HG02852 (cell line): ENCODE data around the gene BSCL2.
"Not testable (repeated sequence)": the region's sequence is repeated elsewhere in the genome, so short reads cannot be mapped to it uniquely, and the experiment has no call there.

Experiments
- ATAC-seq: cut with Tn5 transposase; IDR thresholded peaks from one replicate; pipeline ENCODE4 v1.9.1; 2021; ENCODE audit warnings: mild to moderate bottlenecking, moderate library complexity; ENCODE audit not compliant: unreplicated experiment

The BSCL2 gene

DNA sequence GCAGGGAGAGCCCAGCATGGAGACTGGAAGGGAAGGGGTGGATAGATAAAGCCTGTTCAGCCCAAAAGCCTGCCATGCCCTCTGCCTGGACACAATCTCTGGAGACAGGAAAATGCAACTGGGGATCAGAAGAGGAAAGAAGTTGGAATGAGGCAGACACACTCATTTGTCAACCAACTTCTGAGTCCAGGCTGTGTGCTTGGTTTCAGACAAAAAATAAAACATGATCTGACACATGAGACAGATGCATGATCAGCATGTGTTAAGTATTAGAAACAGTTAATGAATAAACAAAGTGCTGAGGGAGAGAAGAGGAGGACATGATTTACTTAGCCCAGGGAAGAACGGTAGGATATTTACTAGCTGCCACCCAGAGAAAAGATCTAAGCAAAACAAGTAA, 18.7 kb downstream of the BSCL2 start:
- ATAC-seq: no peak

DNA sequence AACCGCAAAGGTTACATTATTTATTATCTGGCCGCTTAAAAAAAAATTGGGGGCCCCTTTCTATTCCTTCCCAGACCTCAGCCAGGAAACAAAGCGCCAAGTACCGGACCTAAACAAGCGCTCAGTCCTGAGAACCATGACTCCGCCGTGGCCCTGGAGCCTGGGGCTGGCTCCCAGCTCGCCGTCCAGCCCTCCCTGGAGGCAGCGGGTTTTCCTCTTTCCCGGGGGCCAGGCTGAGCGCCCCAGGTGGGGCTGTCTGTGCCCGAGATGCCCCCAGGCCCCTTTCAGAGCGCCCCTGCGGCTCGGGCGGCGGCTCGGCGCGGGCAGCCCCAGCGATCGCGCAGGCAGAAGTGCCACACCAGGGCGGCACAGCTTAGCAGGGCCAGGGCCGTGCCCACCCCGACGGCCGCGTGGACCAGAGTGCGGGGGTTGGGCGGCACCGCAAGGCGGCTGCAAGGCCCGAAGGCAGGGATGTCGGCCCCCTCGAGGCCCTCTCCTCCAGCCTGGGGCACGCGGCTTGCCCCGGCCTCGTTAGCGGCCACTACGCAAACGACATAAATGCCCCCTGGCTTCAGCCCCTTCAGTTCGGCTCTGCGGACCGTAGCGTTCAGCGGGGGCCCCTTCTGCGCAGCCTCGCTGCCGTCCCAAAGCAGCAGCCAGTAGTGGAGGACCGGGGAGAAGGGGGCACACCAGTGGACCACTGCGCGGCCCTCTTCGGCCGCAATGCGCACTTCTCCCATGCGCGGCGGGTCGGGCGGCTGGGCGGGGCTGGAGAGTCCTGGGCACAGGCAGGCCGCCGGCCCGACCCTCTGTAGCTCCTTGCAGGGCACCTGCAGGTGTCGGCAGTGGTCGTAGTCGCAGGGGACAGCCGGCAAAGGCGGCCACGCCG, 19.5 kb downstream of the BSCL2 start:
- no peak for ATAC-seq

DNA sequence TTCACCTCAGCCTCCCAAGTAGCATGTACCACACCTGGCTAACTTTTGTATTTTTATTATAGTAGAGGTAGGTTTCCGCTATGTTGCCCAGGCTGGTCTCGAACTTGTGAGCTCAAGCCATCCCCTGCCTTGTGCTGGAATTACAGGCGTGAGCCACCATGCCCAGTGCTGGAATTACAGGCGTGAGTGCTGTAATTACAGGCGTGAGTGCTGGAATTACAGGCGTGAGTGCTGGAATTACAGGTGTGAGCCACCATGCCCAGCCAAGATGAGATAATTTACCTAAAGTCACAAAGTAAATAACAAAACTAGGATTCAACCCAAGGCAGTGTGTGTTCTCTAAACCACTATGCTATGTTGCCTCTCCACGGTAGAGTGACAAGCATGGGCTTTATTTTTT, 24.7 kb downstream of the BSCL2 start:
- no peak for ATAC-seq

DNA sequence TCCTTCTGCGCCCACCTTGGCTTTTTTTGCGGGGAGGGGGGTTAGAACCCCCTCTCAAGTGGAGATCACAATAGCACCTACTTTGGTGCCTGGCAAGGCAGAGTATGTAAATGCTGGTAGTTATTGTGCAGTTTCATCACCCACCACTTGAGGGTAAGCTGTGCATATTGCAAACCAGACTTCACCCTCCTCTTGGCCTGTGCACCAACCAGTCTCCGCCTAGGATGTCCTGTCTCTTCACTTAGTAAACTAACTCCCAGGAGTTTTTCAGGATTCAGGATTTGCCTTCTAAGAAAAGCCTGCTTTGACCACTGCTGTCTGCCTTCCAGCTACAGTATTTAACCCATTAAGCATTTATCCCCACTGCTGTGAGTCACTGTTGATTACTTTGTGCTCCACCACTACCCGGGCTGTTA, 26.4 kb downstream of the BSCL2 start:
- ATAC-seq: no peak

DNA sequence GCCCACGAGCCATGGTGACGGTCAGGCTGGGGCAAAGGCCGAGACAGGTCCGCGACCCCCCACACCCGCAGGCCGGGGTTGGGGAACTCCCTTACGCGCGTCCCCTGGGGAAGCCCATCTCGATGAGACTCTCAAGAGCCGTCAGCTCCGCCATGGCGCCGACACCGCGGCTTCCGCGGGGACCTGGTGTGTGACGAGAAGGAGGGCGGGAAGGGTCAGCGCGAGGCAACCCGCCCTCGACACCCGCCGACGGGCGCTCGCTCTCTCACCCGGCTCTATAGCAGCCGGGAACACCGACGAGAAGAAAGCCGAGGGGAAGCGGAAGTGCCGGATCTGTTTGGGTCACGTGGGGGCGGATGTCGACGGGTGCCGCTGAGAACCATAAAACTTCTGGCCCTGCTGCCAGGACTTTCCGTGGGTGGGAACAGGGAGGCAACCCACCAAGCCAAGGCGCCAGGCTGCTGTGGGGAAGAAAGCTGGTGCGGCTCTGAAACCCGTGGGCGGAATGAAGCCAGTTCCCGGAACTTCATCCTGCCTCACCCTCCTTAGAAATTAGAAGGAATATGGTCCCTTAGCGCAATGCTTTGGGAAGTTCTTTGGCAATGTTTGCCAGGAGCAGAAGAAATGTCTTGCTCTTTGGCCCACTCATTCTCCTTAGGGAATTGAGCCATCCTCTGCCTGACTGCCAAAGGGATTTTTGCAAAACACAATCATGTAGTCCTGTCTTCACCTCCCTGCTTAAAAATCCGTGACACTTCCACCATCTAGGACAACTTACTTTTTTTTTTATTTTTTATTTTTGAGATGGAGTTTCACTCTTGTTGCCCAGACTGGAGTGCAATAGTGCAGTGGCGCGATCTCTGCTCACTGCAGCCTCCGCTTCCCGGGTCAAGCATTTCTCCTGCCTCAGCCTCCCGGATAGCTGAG, 28.2 kb downstream of the BSCL2 start, which contains the start of gene UBXN1:
Gene UBXN1 (minus strand): TSS at position 304 of the 927 bp plus-strand sequence. CDS start 150 bp downstream, at position 154.
- ATAC-seq: peak; percentile 72

DNA sequence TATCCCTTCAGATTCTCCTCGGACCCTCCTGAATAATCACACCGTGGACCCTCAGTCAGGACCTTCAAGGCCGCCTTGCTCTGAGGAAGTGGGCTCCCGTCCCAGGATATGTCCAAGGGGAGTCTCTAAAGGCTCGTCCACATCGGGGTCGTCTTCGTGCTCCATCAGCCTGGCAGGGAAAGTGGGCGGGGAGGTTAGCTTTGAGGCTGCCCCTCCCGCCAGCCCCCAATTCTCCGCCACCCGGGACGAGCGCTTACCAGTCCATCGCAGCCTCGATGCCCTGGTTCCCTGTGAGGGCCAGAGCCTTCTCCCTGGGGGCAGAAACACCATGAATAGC, 28.8 kb downstream of the BSCL2 start:
- ATAC-seq: no peak

DNA sequence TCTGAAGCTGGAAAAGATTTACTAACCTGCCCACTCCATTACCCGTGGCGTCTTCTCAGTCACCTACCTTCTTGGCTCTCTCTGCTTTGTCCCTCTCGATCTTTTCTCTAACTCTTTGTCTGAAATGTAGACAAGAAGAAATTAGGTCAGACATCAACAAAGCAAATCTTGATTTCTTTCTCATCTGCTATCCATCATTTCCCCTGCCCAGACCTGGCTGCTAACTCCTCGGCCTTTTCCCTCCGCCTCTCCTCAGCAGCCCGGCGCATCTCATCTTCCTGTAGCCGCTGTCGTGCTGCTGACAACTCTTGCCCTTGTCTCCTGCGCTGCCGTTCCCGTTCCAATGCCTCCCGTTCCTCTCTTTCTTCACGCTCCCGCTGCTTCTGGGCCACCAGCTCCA, 29.5 kb downstream of the BSCL2 start:
- no peak for ATAC-seq

DNA sequence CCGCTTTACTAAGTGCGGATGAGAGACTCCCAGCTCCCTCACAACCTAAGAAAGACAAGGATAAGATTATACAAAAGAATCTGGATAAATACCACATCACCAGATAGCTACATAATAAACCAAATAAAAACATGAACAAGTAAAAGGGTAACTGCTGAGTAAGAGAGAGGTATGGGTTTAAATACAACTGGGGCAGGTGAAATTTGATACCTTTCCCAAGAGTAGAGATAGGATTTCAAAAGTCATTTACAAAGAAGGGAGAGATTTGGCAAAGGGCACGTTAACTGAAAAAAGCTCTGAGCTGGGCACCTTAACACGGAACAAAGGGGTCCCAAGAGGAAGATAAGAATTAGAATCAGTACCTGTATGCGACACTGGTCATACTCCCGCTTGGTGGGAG, 30.1 kb downstream of the BSCL2 start:
- no peak for ATAC-seq

DNA sequence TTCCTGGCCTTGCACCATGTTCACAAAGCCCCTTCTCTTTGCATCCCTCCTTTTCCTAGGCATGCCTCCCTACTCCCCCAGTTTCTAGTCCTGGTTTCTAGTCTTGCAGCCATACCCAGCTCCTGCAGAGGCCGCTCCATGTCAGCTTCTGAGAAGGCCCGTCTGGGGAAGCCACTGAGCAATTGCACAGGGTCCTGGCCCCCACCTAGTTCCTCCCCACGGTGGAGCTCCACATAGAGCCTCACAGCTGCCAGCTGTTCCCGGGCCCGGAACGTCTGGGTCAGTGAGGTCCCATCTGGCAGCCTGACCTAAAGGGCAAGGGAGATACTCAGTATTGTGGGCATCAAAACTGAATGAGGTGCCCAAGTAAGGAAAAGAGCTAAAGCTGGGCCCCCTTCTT, 30.5 kb downstream of the BSCL2 start:
- ATAC-seq: no peak

DNA sequence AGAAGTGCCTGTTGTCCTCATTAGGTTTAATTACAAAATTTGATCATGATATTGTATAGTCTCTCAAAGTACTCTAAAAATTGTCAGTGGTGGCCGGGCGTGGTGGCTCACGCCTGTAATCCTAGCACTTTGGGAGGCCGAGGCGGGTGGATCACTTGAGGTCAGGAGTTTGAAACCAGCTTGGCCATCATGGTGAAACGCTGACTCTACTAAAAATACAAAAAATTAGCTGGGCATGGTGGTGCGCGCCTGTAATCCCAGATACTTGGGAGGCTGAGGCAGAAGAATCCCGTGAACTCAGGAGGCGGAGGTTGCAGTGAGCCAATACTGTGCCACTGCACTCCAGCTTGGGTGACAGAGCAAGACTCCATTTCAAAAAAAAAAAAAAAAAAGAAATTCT, 31.8 kb downstream of the BSCL2 start:
- not testable (repeated sequence) for ATAC-seq

DNA sequence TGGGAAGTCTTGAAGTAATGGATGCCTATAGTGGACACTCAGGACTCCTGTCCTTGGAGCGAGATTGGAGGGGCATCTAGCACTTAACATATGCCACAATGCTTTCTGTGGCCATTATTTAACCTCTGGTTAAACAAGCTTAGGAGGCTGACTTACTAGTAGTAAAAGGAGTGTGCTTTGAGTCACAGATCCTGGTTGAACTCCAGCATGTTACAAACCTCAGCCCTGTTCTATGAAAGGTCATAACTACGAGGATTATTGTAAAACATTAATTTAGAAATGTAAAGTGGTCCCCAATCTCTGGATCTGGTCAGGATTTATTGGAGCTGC, 34.1 kb downstream of the BSCL2 start:
- no peak for ATAC-seq

DNA sequence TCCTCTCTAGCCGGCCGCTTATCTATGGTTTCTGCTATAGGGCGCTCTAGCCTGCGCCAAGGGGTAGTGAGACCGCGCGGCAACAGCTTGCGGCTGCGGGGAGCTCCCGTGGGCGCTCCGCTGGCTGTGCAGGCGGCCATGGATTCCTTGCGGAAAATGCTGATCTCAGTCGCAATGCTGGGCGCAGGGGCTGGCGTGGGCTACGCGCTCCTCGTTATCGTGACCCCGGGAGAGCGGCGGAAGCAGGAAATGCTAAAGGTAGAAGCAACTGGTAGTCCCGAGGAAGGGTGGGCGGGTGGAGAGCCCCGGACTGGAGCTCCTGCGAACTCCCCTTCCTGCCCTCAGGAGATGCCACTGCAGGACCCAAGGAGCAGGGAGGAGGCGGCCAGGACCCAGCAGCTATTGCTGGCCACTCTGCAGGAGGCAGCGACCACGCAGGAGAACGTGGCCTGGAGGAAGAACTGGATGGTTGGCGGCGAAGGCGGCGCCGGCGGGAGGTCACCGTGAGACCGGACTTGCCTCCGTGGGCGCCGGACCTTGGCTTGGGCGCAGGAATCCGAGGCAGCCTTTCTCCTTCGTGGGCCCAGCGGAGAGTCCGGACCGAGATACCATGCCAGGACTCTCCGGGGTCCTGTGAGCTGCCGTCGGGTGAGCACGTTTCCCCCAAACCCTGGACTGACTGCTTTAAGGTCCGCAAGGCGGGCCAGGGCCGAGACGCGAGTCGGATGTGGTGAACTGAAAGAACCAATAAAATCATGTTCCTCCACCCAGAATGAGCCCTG, 35.4 kb downstream of the BSCL2 start, which contains the start of the genes LBHD1 and UQCC3:
Gene LBHD1 (minus strand): TSS at position 660 of the 782 bp plus-strand sequence. CDS start 2,236 bp downstream, outside the sequence.
Gene UQCC3 (plus strand): TSS at position 66 of the 782 bp plus-strand sequence. CDS start 73 bp downstream, at position 139.
- ATAC-seq: peak; percentile 63

DNA sequence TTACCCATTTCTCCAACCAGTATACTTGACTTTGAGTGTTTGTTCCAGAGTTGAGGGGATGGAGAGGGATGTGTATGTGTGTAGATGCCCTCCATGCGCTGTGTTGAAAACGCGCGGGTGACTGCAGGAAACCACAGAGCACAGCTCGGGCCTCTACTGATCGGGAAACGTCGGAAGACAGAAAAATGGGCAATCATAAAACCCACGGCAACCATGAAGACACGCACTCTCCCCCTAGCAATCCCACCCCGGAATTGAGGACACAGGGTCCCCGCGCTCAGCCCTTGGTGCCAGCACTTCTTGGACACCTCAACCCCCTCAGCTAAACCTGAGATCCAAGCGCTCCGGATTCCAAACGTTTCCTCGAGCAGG, 36.0 kb downstream of the BSCL2 start:
- no peak for ATAC-seq

DNA sequence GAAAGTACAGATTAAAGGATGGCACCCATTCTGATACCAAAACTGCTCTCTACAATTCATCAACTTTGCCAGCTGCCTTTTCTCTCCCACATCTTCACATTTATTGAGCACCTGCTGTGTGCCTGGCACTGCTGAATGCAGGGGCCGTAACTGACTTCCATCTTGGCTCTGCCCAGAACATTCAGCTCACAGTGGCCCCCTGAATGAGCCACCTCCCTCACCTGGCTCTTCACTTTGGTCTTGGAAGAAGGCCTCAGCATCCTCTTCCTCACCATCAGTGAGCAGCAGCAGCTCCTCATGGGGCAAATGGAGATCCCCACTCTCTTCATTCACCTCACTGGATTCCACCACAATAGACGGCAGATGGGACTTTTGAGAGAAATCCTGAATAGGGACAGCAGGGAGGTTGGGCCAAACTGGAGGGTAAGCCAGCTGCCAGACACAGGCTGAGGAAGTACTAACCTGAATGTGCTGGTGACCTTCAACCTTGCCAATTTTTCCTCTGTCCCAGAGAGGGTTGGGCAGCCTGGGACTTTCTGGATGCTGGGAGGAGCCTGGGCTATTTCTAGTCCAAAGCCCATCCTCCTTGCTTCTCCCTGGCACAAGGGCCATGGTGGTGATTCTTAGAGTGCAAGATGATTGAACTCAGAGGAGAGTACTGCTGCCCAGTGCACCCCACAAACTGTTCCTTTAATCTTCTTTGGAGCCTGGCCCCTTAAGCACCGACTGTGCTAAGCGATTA, 37.6 kb downstream of the BSCL2 start:
- ATAC-seq: no peak

DNA sequence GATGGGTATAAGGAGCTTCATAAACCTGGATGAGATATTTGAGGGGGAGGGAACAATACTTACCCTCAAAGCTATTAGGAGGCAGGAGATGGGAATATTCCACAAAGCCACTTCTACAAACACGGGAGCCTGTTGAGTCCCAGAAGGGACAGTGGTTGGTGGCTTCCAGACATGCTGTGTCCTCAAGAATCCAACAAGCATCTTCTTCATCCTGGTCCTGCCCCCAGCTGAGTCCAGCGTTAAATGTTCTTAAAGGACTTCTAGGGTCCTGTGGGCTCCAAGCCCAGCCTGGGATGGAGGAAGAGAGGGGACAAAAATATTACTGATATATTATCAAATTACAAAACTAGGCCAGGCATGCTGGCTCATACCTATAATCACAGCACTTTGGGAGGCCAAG, 39.8 kb downstream of the BSCL2 start:
- ATAC-seq: no peak

DNA sequence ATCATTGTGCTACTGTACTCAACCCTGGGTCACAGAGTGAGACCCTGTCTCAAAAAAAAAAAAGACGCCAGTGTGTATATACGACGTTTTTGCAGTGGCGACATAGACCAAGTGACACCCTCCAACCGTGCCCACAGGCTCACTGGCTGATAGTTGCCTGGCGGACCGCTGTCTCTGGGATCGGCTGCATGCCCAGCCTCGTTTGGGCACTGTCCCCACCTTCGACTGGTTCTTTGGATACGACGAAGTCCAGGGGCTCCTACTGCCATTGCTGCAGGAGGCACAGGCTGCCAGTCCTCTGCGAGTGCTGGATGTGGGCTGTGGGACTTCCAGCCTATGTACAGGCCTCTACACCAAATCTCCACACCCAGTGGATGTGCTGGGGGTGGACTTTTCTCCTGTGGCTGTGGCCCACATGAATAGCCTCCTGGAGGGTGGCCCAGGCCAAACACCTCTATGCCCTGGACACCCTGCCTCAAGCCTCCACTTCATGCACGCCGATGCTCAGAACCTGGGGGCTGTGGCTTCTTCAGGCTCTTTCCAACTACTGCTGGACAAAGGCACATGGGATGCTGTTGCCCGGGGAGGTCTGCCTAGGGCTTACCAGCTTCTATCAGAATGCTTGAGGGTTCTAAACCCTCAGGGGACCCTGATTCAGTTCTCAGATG, 40.8 kb downstream of the BSCL2 start:
- ATAC-seq: no peak

DNA sequence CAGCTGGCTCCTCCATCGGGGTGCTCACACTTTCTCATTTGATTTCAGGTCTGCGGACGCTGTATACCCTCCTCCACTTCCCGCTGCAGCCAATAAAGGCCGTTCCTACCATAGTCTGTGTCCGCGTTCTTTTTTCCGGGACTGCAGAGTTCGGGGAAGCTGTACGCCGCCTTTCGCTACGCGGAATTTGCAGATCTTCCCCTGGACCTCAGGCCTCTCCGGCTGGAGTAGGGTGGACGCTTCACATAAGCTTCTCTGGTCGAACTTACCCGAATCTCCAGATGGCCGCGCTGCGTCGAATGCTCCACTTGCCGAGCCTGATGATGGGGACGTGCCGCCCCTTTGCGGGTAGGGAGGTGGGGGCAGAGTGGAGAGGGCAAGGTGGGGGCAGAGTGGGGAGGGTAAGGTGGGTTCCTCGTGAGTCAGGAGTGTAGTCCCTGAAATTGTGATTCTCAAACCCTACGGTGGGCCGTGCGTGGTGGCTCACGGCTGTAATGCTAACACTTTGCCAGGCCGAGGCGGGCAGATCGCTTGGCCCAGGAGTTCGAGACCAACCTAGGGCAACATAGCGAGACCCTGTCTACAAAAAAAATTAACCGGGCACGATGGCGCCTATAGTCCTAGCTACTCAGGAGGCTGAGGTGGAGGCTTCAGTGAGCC, 41.5 kb downstream of the BSCL2 start:
- peak; percentile 11 for ATAC-seq

DNA sequence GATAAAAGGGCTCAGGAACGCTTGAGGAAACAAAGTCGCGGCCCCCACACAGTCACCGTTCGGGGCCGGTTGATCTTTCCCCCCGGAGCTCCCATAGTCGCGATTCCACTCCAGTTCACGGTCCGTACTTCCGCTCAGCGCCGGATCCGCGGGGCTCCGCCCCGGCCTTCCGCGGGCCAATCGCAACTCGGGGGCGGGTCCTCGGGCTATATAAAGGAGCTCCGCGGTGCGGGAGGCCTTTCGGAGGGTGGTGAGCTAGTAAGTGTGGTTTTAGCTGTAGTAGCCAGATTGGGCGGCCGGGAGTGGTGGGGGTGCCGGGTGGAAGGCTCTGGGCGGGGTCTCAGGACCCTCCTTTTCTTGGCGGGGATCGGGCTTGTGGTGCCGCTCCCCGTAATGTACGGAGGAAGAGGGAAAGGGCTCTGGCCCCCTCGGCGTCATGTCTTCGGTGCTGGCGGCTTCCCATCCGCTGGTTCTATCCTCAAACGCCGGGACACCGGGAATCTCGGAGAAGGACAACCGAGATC, 42.1 kb downstream of the BSCL2 start, which contains the start of the genes C11orf98 and CSKMT:
Gene C11orf98 (minus strand): TSS at position 136 of the 524 bp plus-strand sequence. CDS start 41 bp downstream, at position 95.
Gene CSKMT (plus strand): TSS at position 238 of the 524 bp plus-strand sequence. CDS start 568 bp downstream, outside the sequence.
- ATAC-seq: peak; percentile 85
